ENCODE measurements around the gene MTR. TPM values are rescaled to one million over a fixed set of nuclear protein-coding genes. Genes with fewer than 3 reads are reported as not detected.

The MTR gene
- total RNA-seq, 2 experiments from 2014 or later = 22.3 to 63.8 TPM

- BruUV-seq (replicated peaks) = no TSS peak
- H3K27ac ChIP-seq (ENCODE audit: low read depth, low read length, poor library complexity, severe bottlenecking) = no peak overlapping the region
- TF ChIP-seq EZH2phosphoT487 (IDR thresholded peaks at IDR 0.05; ENCODE audit: borderline replicate concordance, low read depth, low read length) = no peak
- TF ChIP-seq, protein P1, sequence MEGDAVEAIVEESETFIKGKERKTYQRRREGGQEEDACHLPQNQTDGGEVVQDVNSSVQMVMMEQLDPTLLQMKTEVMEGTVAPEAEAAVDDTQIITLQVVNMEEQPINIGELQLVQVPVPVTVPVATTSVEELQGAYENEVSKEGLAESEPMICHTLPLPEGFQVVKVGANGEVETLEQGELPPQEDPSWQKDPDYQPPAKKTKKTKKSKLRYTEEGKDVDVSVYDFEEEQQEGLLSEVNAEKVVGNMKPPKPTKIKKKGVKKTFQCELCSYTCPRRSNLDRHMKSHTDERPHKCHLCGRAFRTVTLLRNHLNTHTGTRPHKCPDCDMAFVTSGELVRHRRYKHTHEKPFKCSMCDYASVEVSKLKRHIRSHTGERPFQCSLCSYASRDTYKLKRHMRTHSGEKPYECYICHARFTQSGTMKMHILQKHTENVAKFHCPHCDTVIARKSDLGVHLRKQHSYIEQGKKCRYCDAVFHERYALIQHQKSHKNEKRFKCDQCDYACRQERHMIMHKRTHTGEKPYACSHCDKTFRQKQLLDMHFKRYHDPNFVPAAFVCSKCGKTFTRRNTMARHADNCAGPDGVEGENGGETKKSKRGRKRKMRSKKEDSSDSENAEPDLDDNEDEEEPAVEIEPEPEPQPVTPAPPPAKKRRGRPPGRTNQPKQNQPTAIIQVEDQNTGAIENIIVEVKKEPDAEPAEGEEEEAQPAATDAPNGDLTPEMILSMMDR (conservative IDR thresholded peaks at IDR 0.05; ENCODE audit: low read length) = no peak
- H3K9me2 ChIP-seq (ENCODE audit: insufficient read depth, low read length) = no peaks in the 10 kb centered on the region
- intact Hi-C loops (cut with micrococcal nuclease; ENCODE audit: unreplicated experiment) = no loop called here
- H4K20me1 ChIP-seq (ENCODE audit: insufficient read depth, low read length) = no peaks in the 10 kb centered on the region
- H3K36me3 ChIP-seq (ENCODE audit: insufficient read depth, low read length) = peaks cover 87% of the 10 kb centered on the region
- DNase-seq (ENCODE audit: low spot score) = no peak
- POLR2A ChIA-PET = no interaction called here
- no peak overlapping the region for H3K4me2 ChIP-seq (ENCODE audit: low read length)
- no peak overlapping the region for H3K4me3 ChIP-seq (ENCODE audit: low read depth, low read length, poor library complexity, severe bottlenecking)
- H3K4me1 ChIP-seq (ENCODE audit: insufficient read depth, low read length, poor library complexity, severe bottlenecking) = no peaks in the 10 kb centered on the region
- H2AFZ ChIP-seq (ENCODE audit: low read length) = no peak overlapping the region
- no peaks in the 10 kb centered on the region for H3K9me3 ChIP-seq (ENCODE audit: low read length)
- CTCF ChIA-PET (ENCODE audit: unreplicated experiment) = no interaction called here
- no peaks in the 10 kb centered on the region for H3K79me2 ChIP-seq (ENCODE audit: insufficient read depth, low read depth, low read length)
Observed at GRCh38 chr1:236872075-236872666, 77.1 kb downstream of the MTR start.

DNA sequence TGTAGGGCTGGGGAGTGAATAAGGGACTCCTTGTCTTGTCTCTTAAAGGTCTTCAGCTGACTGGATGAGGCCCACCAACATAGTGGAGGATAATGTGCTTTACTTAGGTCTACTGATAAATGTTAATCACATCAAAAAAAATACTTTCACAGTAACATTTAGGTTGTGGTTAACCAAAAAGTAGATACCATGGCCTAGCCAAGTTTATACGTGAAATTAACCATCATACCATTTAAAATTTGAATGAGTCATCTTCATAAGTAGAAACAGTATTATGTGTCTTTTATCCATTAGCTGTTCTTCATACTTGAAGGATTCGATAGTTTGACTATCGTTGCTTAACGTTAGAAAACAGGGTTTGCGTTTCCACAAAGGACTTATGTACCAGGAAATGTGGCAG, 80.9 kb downstream of the MTR start:
- no peaks in the 10 kb centered on the region for H3K4me1 ChIP-seq (ENCODE audit: insufficient read depth, low read length, poor library complexity, severe bottlenecking)
- H2AFZ ChIP-seq (ENCODE audit: low read length) = no peak overlapping the region
- H3K9me3 ChIP-seq (ENCODE audit: low read length) = no peaks in the 10 kb centered on the region
- no peak overlapping the region for H3K4me2 ChIP-seq (ENCODE audit: low read length)
- ChIA-PET POLR2A (no interaction called here), CTCF (ENCODE audit: unreplicated experiment) (no interaction called here)
- intact Hi-C loops (cut with micrococcal nuclease; ENCODE audit: unreplicated experiment) = no loop called here
- no TSS peak for BruUV-seq (replicated peaks)
- H3K36me3 ChIP-seq (ENCODE audit: insufficient read depth, low read length) = peaks cover 78% of the 10 kb centered on the region
- H3K4me3 ChIP-seq (ENCODE audit: low read depth, low read length, poor library complexity, severe bottlenecking) = no peak overlapping the region
- no peaks in the 10 kb centered on the region for H3K79me2 ChIP-seq (ENCODE audit: insufficient read depth, low read depth, low read length)
- no peak overlapping the region for H3K27ac ChIP-seq (ENCODE audit: low read depth, low read length, poor library complexity, severe bottlenecking)
- H3K9me2 ChIP-seq (ENCODE audit: insufficient read depth, low read length) = no peaks in the 10 kb centered on the region
- TF ChIP-seq EZH2phosphoT487 (IDR thresholded peaks at IDR 0.05; ENCODE audit: borderline replicate concordance, low read depth, low read length) = no peak
- TF ChIP-seq, protein P1 (conservative IDR thresholded peaks at IDR 0.05; ENCODE audit: low read length) = no peak
- no peak for DNase-seq (ENCODE audit: low spot score)
- no peaks in the 10 kb centered on the region for H4K20me1 ChIP-seq (ENCODE audit: insufficient read depth, low read length)

DNA sequence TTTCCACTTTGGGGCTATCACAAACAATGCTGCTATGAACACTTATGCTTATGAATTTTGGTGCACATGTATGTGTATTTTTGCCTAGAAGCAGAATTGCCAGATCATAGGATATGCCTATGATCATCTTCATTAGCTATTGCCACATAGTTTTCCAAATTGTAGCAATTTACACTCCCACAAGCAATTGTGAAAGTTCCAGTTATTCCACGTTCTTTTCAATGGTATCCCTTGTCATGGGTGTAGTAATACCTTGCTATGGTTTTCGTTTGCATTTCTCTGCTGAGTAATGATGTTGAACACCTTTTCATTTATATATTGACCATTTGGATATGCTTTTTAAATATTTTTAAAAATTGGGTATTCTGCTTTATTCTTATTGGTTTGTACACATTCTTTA, 82.6 kb downstream of the MTR start:
- no peaks in the 10 kb centered on the region for H3K79me2 ChIP-seq (ENCODE audit: insufficient read depth, low read depth, low read length)
- H3K4me2 ChIP-seq (ENCODE audit: low read length) = no peak overlapping the region
- ChIA-PET CTCF (ENCODE audit: unreplicated experiment) (no interaction called here), POLR2A (interaction anchor here (1.2 kb wide), 1 partner anchor 18 kb away, joined by 4 read pairs; no protein-coding TSS in a partner anchor)
- no peak overlapping the region for H2AFZ ChIP-seq (ENCODE audit: low read length)
- no TSS peak for BruUV-seq (replicated peaks)
- TF ChIP-seq, protein P1 (conservative IDR thresholded peaks at IDR 0.05; ENCODE audit: low read length) = no peak
- no peak for TF ChIP-seq EZH2phosphoT487 (IDR thresholded peaks at IDR 0.05; ENCODE audit: borderline replicate concordance, low read depth, low read length)
- no peaks in the 10 kb centered on the region for H3K4me1 ChIP-seq (ENCODE audit: insufficient read depth, low read length, poor library complexity, severe bottlenecking)
- peaks cover 72% of the 10 kb centered on the region for H3K36me3 ChIP-seq (ENCODE audit: insufficient read depth, low read length)
- H3K9me3 ChIP-seq (ENCODE audit: low read length) = no peaks in the 10 kb centered on the region
- H3K27ac ChIP-seq (ENCODE audit: low read depth, low read length, poor library complexity, severe bottlenecking) = no peak overlapping the region
- intact Hi-C loops (cut with micrococcal nuclease; ENCODE audit: unreplicated experiment) = no loop called here
- no peak for DNase-seq (ENCODE audit: low spot score)
- no peaks in the 10 kb centered on the region for H3K9me2 ChIP-seq (ENCODE audit: insufficient read depth, low read length)
- no peak overlapping the region for H3K4me3 ChIP-seq (ENCODE audit: low read depth, low read length, poor library complexity, severe bottlenecking)
- H4K20me1 ChIP-seq (ENCODE audit: insufficient read depth, low read length) = no peaks in the 10 kb centered on the region

All from OCI-LY7 (cell line).